ENCODE results near the gene PARP4.

GRCh38 chr13:24389506-24389905 is 123.1 kb downstream of the PARP4 start:
- TF ChIP-seq, protein P1, sequence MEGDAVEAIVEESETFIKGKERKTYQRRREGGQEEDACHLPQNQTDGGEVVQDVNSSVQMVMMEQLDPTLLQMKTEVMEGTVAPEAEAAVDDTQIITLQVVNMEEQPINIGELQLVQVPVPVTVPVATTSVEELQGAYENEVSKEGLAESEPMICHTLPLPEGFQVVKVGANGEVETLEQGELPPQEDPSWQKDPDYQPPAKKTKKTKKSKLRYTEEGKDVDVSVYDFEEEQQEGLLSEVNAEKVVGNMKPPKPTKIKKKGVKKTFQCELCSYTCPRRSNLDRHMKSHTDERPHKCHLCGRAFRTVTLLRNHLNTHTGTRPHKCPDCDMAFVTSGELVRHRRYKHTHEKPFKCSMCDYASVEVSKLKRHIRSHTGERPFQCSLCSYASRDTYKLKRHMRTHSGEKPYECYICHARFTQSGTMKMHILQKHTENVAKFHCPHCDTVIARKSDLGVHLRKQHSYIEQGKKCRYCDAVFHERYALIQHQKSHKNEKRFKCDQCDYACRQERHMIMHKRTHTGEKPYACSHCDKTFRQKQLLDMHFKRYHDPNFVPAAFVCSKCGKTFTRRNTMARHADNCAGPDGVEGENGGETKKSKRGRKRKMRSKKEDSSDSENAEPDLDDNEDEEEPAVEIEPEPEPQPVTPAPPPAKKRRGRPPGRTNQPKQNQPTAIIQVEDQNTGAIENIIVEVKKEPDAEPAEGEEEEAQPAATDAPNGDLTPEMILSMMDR (IDR thresholded peaks at IDR 0.05 in 8 of 11, conservative IDR thresholded peaks at IDR 0.05 in 3 of 11) = no peak
- TF ChIP-seq POLR2A (IDR thresholded peaks at IDR 0.05) = no peak
- TF ChIP-seq POLR2AphosphoS5 (IDR thresholded peaks at IDR 0.05) = no peak
